ENCODE results near the gene ADCY5.

Gene ADCY5

DNA sequence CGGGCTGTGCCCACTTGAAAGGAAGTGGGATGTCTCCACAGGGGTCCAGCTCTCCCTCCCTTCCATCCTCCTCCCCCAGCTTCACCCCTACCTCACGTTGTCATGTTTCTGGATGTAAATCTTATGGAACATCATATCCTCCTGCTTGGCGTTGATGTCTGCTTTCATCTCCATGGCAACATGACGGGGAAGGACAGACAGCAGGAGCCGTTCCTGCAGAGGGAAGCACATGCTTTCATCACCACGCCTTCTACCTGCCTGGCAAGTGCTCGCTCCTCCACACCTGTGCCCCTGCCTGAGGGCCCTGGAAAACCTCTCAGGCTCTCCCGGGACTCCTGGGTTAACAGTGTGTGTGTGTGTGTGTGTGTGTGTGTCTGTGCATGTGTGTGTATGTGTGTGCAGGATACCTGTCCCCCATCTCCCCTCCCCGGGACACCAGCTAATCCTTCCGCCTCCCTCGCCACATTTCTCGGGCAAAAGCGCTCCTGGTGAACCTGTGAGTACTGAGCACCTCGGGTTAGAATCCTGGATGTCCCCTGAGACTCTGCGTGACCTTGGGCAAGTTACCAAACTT, 101.1 kb downstream of the ADCY5 start:
- in situ Hi-C loops (cut with HindIII; ENCODE audit: low sequenced_read_pairs), result loop anchor here (25.0 kb wide), 1 partner anchor 215 kb away; no protein-coding TSS in a partner anchor
- no peak for DNase-seq (ENCODE audit: low read depth)
- TF ChIP-seq, protein P1, sequence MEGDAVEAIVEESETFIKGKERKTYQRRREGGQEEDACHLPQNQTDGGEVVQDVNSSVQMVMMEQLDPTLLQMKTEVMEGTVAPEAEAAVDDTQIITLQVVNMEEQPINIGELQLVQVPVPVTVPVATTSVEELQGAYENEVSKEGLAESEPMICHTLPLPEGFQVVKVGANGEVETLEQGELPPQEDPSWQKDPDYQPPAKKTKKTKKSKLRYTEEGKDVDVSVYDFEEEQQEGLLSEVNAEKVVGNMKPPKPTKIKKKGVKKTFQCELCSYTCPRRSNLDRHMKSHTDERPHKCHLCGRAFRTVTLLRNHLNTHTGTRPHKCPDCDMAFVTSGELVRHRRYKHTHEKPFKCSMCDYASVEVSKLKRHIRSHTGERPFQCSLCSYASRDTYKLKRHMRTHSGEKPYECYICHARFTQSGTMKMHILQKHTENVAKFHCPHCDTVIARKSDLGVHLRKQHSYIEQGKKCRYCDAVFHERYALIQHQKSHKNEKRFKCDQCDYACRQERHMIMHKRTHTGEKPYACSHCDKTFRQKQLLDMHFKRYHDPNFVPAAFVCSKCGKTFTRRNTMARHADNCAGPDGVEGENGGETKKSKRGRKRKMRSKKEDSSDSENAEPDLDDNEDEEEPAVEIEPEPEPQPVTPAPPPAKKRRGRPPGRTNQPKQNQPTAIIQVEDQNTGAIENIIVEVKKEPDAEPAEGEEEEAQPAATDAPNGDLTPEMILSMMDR (IDR thresholded peaks at IDR 0.05; ENCODE audit: low read depth, low read length, missing control alignments), result no peak

DNA sequence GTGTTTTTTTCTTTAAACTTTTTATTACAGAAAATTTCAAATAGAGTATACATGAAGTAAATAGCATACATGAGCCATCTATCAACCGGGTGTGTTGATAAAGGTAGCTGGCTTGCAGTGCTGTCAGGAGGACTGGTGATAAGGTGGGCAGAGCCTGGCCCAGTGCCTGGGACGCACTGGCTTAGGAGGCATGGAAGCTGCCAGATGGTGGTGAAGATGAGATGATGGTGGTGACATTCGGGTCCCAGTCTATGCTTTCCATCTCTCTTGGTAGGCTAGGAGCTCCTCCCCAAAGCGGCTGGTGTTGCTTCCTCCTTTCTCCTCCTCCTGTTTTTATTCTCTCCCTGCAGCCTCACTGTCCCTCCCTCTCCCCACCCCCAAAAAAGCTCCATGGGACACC, 101.7 kb downstream of the ADCY5 start:
- TF ChIP-seq, protein P1 (IDR thresholded peaks at IDR 0.05; ENCODE audit: low read depth, low read length, missing control alignments), result no peak
- no peak overlapping the region for H3K4me3 ChIP-seq (ENCODE audit: low read depth, low read length)
- no peak for DNase-seq (ENCODE audit: low read depth)
- in situ Hi-C loops (cut with HindIII; ENCODE audit: low sequenced_read_pairs), result loop anchor here (25.0 kb wide), 1 partner anchor 215 kb away; no protein-coding TSS in a partner anchor

More for the DNA sequence above, 101.1 kb downstream of the ADCY5 start:
- no peak overlapping the region for H3K4me3 ChIP-seq (ENCODE audit: low read depth, low read length)

DNA sequence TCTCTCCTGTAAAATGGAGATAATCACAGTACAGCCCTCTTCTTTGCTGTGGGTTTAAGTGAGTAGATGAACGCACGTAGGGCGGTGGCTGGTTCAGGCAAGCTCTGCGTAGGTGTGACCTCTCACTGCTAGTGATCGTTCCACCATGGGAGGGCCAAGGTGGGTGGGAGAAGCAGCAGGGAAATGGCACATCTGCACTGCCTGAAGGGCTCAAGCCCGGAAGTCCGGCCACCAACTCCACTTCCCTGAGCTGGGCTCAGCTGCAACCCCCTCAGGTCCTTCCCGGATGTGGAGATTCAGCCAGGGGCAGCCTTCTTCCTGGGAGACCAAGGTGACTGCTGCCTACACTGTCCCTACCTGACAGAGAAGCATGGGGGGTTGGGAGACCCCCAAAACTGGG, 102.9 kb downstream of the ADCY5 start:
- no peak overlapping the region for H3K4me3 ChIP-seq (ENCODE audit: low read depth, low read length)
- in situ Hi-C loops (cut with HindIII; ENCODE audit: low sequenced_read_pairs), result loop anchor here (25.0 kb wide), 1 partner anchor 216 kb away; no protein-coding TSS in a partner anchor
- DNase-seq (ENCODE audit: low read depth), result no peak
- TF ChIP-seq, protein P1 (IDR thresholded peaks at IDR 0.05; ENCODE audit: low read depth, low read length, missing control alignments), result no peak

DNA sequence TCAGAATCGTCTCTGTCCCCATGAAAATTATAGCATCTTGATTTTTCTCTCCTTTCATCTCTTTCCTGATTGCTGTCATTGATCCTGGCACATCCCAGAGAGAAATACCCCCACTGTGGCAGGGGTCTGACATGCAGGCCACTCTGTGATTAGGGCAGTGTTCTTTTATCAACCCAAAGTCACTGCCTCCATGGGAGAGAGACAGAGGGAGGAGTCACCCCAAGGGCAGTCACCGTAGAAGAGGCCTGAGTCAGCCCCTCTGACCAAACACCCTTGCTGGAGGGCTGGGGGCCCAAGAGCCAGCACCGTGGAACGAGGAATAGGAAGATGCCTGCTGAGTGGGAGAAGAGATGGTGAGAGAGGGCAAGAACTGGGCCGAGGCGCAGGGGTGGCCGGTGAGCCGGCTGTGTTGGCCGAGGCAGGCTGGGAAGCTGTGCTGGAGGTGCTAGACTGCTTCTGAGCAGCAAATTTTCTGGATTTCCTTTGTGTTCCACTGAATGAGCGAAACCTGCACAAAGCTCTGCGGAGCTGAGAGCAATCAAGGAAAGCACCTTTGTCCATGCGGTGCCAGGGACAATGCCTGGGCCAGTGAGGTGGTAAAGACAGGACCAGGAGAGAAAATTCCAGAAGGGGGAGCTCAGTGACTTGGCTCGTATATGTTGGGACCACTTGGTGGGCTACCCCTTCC, 103.8 kb downstream of the ADCY5 start:
- in situ Hi-C loops (cut with HindIII; ENCODE audit: low sequenced_read_pairs), result loop anchor here (25.0 kb wide), 1 partner anchor 217 kb away; no protein-coding TSS in a partner anchor
- DNase-seq (ENCODE audit: low read depth), result no peak
- TF ChIP-seq, protein P1 (IDR thresholded peaks at IDR 0.05; ENCODE audit: low read depth, low read length, missing control alignments), result no peak
- H3K4me3 ChIP-seq (ENCODE audit: low read depth, low read length), result no peak overlapping the region

DNA sequence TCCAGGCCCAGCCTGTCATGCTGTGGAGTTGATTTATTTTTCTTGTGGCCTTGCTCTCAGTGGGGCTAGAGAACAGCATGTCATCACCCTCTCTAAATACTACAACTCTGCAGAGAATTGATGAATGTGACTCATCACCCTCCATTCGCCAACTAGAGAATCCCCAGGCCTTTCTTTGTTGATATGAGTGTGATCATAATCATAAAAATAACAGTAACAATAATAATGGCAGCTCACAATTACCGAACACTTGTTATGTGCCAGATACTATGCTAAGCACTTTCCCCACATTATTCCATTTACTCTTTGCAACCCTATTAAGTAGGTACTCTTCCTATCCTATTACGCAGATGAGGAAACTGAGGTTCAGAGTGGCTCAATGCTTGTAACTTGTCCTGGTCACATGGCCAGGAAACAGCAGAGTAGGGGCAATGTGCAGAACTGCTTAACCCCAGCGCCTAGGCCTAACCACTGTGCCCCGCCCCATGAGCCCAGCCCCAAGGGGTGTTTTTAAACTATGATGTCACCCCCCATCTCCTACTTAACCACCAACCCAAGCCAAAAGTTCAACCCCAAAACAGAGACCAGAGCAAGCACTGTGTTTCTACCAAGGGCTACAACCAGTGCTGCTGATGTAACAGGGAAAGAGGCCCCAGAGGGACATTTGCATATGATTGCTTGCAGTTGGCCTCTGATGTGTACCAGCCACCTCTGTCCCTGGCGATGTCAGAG, 104.5 kb downstream of the ADCY5 start:
- peak; percentile 58 for DNase-seq (ENCODE audit: low read depth)
- TF ChIP-seq, protein P1 (IDR thresholded peaks at IDR 0.05; ENCODE audit: low read depth, low read length, missing control alignments), result no peak
- in situ Hi-C loops (cut with HindIII; ENCODE audit: low sequenced_read_pairs), result loop anchor here (25.0 kb wide), 1 partner anchor 218 kb away; no protein-coding TSS in a partner anchor
- H3K4me3 ChIP-seq (ENCODE audit: low read depth, low read length), result no peak overlapping the region
